22Rv1 (cell line): ENCODE results near the gene SMIM44.

Source experiments
- ZFX ChIP-seq: fragments of 450-650 bp; IDR thresholded peaks from 2 replicates; pipeline ENCODE4 v1.6.1; 2017; ENCODE audit warnings: antibody characterized with exemption, borderline replicate concordance
- TF ChIP-seq, protein P1 (sequence below): fragments of 450-650 bp; IDR thresholded peaks from 2 replicates; pipeline ENCODE4 v1.5.1; 2017; ENCODE audit warnings: mild to moderate bottlenecking

DNA sequence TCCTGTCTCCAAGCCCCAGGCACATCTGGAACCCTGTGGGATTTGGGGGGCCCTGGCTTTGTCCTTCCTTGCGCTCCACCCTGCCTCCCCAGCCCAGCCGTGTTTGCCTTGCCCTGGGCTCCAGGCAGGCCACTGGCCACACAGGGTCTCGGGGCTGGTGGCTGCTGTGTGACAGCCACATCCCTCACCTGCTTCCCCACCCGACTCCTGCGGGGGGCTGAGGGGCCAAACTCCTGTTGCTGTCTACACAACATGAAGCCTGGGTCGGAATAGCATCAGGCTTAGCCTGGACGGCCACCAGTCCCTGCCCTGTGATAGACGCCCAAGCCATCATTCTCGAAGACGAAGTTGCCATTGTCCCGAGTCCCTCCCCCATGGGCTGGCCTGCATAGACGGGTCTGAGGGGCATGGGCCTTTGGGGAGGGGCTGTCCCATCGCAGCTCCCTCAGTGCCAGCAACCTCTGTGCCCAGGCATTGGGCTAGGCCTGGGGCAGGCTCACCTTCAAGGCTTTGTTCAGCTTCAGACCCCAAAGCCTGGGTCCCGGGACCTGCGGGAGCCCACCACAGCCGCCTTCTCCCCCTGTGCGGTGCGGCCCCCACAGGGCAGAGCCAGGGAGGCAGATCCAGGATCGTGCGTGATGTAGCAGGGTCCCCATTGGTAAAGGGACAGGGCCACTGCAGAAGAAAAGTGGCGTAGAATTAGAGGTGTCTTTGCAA lies 40.3 kb upstream of the SMIM44 start:
- TF ChIP-seq, protein P1, sequence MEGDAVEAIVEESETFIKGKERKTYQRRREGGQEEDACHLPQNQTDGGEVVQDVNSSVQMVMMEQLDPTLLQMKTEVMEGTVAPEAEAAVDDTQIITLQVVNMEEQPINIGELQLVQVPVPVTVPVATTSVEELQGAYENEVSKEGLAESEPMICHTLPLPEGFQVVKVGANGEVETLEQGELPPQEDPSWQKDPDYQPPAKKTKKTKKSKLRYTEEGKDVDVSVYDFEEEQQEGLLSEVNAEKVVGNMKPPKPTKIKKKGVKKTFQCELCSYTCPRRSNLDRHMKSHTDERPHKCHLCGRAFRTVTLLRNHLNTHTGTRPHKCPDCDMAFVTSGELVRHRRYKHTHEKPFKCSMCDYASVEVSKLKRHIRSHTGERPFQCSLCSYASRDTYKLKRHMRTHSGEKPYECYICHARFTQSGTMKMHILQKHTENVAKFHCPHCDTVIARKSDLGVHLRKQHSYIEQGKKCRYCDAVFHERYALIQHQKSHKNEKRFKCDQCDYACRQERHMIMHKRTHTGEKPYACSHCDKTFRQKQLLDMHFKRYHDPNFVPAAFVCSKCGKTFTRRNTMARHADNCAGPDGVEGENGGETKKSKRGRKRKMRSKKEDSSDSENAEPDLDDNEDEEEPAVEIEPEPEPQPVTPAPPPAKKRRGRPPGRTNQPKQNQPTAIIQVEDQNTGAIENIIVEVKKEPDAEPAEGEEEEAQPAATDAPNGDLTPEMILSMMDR, result no peak
- TF ChIP-seq ZFX, result no peak
